ES-I3 (cell line): ENCODE results near the gene TCF12.

Experiments
- H3K36me3 ChIP-seq: 2 replicates; pipeline ENCODE4 v1.6.1; 2013; ENCODE audit warnings: mild to moderate bottlenecking, low read length, control low read depth, moderate library complexity; ENCODE audit not compliant: insufficient read depth
- H3K4me1 ChIP-seq: 2 replicates; pipeline ENCODE4 v1.6.1; 2013; ENCODE audit warnings: mild to moderate bottlenecking, control low read depth, low read length; ENCODE audit not compliant: insufficient read depth
- H3K9ac ChIP-seq: 2 replicates; pipeline ENCODE4 v1.6.1; 2013; ENCODE audit warnings: low read depth, mild to moderate bottlenecking, low read length, moderate library complexity
- H3K9me3 ChIP-seq: 2 replicates; pipeline ENCODE4 v1.6.1; 2013; ENCODE audit warnings: mild to moderate bottlenecking, low read length, moderate library complexity; ENCODE audit not compliant: control insufficient read depth, insufficient read depth

TCF12 gene

DNA sequence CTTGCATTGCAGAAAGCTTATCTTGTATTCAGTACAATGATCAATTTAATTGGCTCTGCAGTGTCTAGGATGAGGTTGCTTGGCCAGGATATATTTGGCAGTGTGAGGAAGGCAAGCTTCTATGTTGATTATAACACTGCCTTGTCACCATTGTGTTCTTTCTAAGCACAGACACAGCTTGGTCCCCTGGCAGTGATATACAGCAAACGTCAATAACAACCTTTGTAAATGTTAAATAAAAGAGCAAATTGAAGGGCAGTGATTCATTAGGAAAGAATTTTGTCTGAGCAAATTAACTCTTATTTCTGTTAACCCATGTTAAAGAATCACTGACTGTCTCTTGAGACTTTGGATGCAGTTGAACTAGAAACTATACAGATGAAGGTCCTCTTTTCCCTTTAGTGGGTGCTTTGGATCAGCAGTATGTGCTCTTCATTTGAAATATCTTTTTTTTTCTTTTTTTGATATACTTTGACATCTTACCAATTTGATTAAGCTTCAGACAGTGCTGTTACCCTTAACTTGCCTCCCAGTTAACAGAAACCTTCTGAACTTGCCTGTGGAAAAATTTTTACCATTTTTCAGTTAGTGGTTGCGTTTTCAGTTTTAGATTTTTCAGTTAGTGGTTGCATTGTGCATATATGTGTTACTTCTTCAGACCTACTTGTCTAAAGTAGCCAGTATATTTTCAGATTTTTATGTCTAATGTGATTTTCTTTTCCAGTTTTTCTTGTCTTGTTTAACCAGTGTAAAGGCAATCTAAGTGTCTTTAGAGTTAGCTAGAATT lies 199.8 kb downstream of the TCF12 start:
- Histone ChIP-seq H3K9ac (no peak overlapping the region; the same call in 1 of the 2 replicates), H3K4me1 (peaks cover 42% of the 10 kb centered on the region), H3K9me3 (no peaks in the 10 kb centered on the region), H3K36me3 (no peaks in the 10 kb centered on the region)

DNA sequence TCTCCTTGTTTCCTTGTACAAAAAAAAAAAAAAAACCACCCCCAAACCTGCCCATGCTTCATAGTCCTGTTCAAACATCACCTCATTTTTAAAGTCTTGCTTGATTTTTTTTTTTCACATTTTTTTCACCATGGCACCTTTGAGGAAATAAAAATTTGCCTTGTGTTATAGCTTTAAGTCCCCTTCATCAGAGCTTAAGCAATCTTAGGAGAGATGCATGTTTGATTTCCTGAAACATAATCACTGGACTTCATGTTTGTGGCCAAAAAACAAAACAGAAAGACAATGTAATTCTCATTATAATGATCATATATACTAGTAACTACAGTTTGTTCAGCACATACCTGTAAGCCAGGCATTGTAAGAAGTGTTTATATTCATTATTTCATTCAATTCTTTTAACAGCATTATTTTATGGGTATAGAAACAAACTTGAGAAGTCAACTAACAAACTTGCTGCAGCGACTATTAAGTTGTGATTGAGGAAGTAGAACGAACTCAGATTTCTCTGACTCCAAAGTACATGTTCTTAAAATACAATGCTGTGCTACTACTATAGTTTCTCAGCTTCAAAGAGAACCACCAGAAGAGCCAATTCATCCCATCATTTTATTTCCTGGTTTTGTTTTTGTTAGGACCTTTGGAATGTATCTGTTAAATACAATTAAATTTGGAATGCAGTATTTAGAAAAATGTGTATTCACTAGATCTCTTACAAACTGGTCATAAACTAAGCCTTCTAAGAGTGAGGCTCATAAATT lies 203.8 kb downstream of the TCF12 start:
- Histone ChIP-seq H3K9me3 (no peaks in the 10 kb centered on the region), H3K36me3 (no peaks in the 10 kb centered on the region), H3K4me1 (peaks cover 38% of the 10 kb centered on the region), H3K9ac (no peak overlapping the region)

DNA sequence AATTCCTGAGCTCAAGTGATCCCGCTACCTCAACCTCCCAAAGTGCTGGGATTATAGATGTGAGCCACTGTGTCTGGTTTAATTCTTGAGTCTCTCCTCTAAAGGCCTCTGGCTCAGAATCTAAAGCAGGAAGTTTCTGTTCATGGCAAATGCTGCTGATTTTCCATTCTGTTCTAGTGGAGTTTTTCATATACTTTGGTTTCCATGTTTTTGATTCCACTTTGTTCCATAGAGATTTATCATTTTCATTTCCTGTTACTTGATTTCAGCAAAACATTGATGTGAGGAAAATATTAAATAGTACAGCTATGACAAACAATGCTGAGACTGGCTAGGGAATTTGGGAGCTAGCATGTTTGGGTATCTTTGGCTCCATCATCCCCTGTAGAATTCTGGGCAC lies 205.6 kb downstream of the TCF12 start:
- Histone ChIP-seq H3K9me3 (no peaks in the 10 kb centered on the region), H3K36me3 (no peaks in the 10 kb centered on the region), H3K9ac (no peak overlapping the region), H3K4me1 (peaks cover 23% of the 10 kb centered on the region; the same call in 1 of the 2 replicates)

GRCh38 chr15:57129064-57129463 lies 210.6 kb downstream of the TCF12 start:
- no peak overlapping the region for H3K9ac ChIP-seq
- no peaks in the 10 kb centered on the region for H3K9me3 ChIP-seq
- no peaks in the 10 kb centered on the region for H3K36me3 ChIP-seq
- peaks cover 25% of the 10 kb centered on the region for H3K4me1 ChIP-seq

DNA sequence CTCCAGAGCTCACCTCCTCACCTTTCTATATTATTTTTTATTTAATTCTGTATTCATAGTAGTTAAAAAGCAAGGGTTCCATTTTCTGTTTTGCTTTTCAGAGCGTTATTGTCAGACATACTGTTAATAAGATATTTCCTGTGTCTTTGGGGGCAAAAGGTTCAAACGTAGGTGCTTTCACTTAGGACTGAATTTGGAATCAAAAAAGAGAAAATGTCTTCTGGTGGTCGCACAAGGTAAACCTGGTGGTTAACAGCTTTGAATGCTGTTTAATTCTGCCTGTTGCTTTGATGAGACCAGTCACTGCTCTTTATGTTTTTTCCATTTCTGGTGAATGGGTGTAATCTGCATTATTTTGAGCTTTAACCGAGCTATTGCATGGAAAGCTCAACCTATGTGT lies 212.5 kb downstream of the TCF12 start:
- H3K9me3 ChIP-seq = no peaks in the 10 kb centered on the region
- H3K4me1 ChIP-seq = peaks cover 42% of the 10 kb centered on the region
- no peak overlapping the region for H3K9ac ChIP-seq
- no peaks in the 10 kb centered on the region for H3K36me3 ChIP-seq

GRCh38 chr15:57133127-57133968 lies 214.9 kb downstream of the TCF12 start:
- Histone ChIP-seq H3K9me3 (no peaks in the 10 kb centered on the region), H3K36me3 (no peaks in the 10 kb centered on the region), H3K9ac (no peak overlapping the region), H3K4me1 (peaks cover 48% of the 10 kb centered on the region)

- Histone ChIP-seq H3K4me1 (peaks cover 48% of the 10 kb centered on the region), H3K9ac (no peak overlapping the region), H3K9me3 (no peaks in the 10 kb centered on the region), H3K36me3 (no peaks in the 10 kb centered on the region)
Observed at GRCh38 chr15:57134071-57134605, 215.7 kb downstream of the TCF12 start.

DNA sequence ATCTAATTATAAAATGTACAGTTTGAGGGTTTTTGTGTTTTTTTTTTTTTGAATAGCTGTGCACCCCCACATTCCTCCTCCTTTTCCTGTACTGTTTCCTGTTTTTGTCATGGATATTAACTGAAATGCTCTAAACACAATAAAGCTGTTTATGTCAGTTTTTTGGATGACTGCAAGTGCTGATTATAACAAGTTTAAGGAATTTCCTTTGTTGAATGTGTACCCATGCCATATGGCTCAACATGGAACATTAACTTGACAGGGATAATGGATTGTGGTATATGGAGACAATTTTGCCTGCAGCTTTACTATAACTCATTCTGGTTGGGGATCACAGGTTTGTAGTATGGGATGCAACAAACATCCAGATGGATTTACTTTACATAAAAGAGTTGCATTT lies 216.4 kb downstream of the TCF12 start:
- Histone ChIP-seq H3K4me1 (peaks cover 43% of the 10 kb centered on the region), H3K9me3 (no peaks in the 10 kb centered on the region), H3K36me3 (no peaks in the 10 kb centered on the region), H3K9ac (no peak overlapping the region)

DNA sequence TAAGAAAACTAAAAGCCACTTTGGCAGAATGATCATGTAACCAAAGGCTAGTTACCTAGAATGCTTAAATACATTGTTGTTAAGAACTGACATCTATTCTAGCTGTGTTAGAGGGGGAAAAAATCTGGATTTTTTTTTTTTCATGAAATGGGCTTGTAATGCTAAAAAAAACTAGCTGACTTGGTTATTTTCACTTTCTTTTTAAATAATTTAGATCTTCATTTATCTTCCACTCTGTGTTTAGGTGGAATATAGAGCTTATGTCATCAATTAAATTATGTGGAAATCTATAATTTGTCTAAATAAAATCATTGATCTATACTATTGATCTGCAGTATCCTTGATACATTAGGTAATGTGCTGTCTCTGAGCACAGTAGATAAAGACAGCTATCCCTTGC lies 217.4 kb downstream of the TCF12 start:
- H3K36me3 ChIP-seq = no peaks in the 10 kb centered on the region
- H3K9me3 ChIP-seq = no peaks in the 10 kb centered on the region
- no peak overlapping the region; the same call in 1 of the 2 replicates for H3K9ac ChIP-seq
- H3K4me1 ChIP-seq = peaks cover 40% of the 10 kb centered on the region

- H3K36me3 ChIP-seq = no peaks in the 10 kb centered on the region
- H3K9me3 ChIP-seq = no peaks in the 10 kb centered on the region
- H3K4me1 ChIP-seq = peaks cover 31% of the 10 kb centered on the region
- H3K9ac ChIP-seq = no peak overlapping the region
Observed at GRCh38 chr15:57138349-57138788, 219.9 kb downstream of the TCF12 start.

DNA sequence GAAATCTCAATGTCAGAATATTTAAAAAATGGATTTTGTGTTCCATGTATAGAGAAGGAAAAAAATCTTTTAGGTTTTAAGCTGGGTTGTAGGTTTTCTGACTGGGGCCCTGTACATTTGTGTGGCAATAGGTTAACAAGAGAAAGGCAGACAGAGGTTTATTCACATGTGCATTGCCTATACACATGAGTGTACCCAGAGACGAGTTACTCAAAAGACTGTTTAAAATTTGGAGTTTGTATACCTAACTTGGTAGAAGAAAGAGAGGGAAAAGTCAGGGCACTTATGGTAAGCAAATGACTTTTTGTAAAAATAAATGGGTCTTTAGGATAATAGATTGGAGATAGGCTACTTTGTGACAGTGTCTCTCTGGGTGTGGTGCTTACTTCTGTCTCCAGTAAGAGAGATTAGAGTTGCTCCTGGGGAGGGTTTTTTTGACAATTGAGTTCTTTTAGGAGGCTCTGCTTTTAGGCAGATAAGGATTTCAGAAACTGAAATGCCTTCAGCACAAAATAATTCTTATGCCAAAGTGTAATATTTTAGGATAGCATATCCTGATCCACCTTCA lies 225.2 kb downstream of the TCF12 start:
- no peak overlapping the region for H3K9ac ChIP-seq
- H3K4me1 ChIP-seq = peaks cover 6% of the 10 kb centered on the region; the same call in 1 of the 2 replicates
- H3K9me3 ChIP-seq = no peaks in the 10 kb centered on the region
- H3K36me3 ChIP-seq = no peaks in the 10 kb centered on the region

DNA sequence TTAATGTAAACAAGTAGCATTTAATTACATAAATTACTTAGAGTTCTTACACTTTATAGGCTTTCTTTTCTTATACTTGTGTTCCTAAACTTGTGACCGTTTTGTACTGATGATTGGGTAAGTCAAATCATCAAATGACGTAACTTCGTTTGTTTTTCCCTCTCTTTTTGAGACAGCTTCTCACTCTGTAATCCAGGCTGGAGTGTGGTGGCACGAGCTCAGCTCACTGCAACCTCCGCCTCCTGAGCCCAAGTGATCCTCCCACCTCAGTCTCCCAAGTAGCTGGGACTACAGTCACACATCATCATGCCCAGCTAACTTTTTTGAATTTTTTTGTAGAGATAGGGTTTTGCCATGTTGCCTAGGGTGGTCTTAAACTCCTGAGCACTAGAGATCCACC lies 226.0 kb downstream of the TCF12 start:
- no peaks in the 10 kb centered on the region for H3K36me3 ChIP-seq
- no peak overlapping the region for H3K9ac ChIP-seq
- peaks cover 6% of the 10 kb centered on the region; the same call in 1 of the 2 replicates for H3K4me1 ChIP-seq
- no peaks in the 10 kb centered on the region for H3K9me3 ChIP-seq

- peaks cover 5% of the 10 kb centered on the region for H3K9me3 ChIP-seq
- peaks cover 6% of the 10 kb centered on the region; the same call in 1 of the 2 replicates for H3K4me1 ChIP-seq
- H3K36me3 ChIP-seq = no peaks in the 10 kb centered on the region
- H3K9ac ChIP-seq = no peak overlapping the region
Observed at GRCh38 chr15:57146506-57147201, 228.2 kb downstream of the TCF12 start.
